22Rv1 (cell line): ENCODE data around the gene MATN4.

Experiments
- H3K27ac ChIP-seq: fragments of 450-650 bp; 2 replicates; pipeline ENCODE4 v1.5.1; 2017
- CTCF ChIP-seq: fragments of 450-650 bp; IDR thresholded peaks from 2 replicates; pipeline ENCODE4 v1.5.1; 2017; ENCODE audit warnings: mild to moderate bottlenecking
- ZFX ChIP-seq: fragments of 450-650 bp; IDR thresholded peaks from 2 replicates; pipeline ENCODE4 v1.6.1; 2017; ENCODE audit warnings: antibody characterized with exemption, borderline replicate concordance

MATN4 gene

GRCh38 chr20:45340236-45340847 lies 32.2 kb upstream of the MATN4 start:
- peak overlapping the region; percentile 84 for H3K27ac ChIP-seq
- TF ChIP-seq CTCF (no peak), ZFX (no peak)

- 0 out of 2 replicates have a peak overlapping the region, but pooled peaks have one; percentile 84 for H3K27ac ChIP-seq
- TF ChIP-seq CTCF (no peak), ZFX (no peak)
Observed at GRCh38 chr20:45339799-45340198, 31.7 kb upstream of the MATN4 start.

GRCh38 chr20:45339084-45339483 lies 31.0 kb upstream of the MATN4 start:
- H3K27ac ChIP-seq: no peak overlapping the region
- TF ChIP-seq CTCF (no peak), ZFX (no peak)

- TF ChIP-seq CTCF (no peak), ZFX (no peak)
- no peak overlapping the region for H3K27ac ChIP-seq
Observed at GRCh38 chr20:45338121-45339030, 30.3 kb upstream of the MATN4 start.

GRCh38 chr20:45337367-45338120 lies 29.4 kb upstream of the MATN4 start:
- H3K27ac ChIP-seq: no peak overlapping the region
- no peak for TF ChIP-seq CTCF
- TF ChIP-seq ZFX: no peak

GRCh38 chr20:45336530-45337366 lies 28.6 kb upstream of the MATN4 start:
- H3K27ac ChIP-seq: no peak overlapping the region
- no peak for TF ChIP-seq CTCF
- no peak for TF ChIP-seq ZFX
